ENCODE data around the gene IL2. TPM values are rescaled to one million over a fixed set of nuclear protein-coding genes. Genes with fewer than 3 reads are reported as not detected.

The IL2 gene
- total RNA-seq: not detected

GRCh38 chr4:122456231-122457116 lies at the start of gene IL2:
IL2 (minus strand) TSS chr4:122456725; CDS start chr4:122456440, 285 bp downstream.
- no peak for DNase-seq (ENCODE audit: low spot score in 2 of 2)
- no peak for FAIRE-seq

GRCh38 chr4:122503214-122503613 lies 46.7 kb upstream of the IL2 start:
- DNase-seq (ENCODE audit: low spot score in 2 of 2): no peak
- FAIRE-seq: no peak

GRCh38 chr4:122500852-122501501 lies 44.5 kb upstream of the IL2 start:
- FAIRE-seq (no peak), DNase-seq (ENCODE audit: low spot score in 2 of 2) (no peak)

- no peak for FAIRE-seq
Measured at GRCh38 chr4:122489061-122489460, 32.5 kb upstream of the IL2 start.

GRCh38 chr4:122483481-122483880 lies 27.0 kb upstream of the IL2 start:
- no peak for FAIRE-seq

More at GRCh38 chr4:122489061-122489460, 32.5 kb upstream of the IL2 start:
- DNase-seq (ENCODE audit: low spot score in 2 of 2): no peak

GRCh38 chr4:122481766-122482405 lies 25.4 kb upstream of the IL2 start:
- no peak for FAIRE-seq

More at GRCh38 chr4:122483481-122483880, 27.0 kb upstream of the IL2 start:
- DNase-seq (ENCODE audit: low spot score in 2 of 2): no peak

GRCh38 chr4:122480655-122481487 lies 24.3 kb upstream of the IL2 start:
- DNase-seq (ENCODE audit: low spot score in 2 of 2) (no peak), FAIRE-seq (peak; percentile 8)

More at GRCh38 chr4:122481766-122482405, 25.4 kb upstream of the IL2 start:
- DNase-seq (ENCODE audit: low spot score in 2 of 2): no peak

GRCh38 chr4:122479935-122480416 lies 23.5 kb upstream of the IL2 start:
- DNase-seq (ENCODE audit: low spot score in 2 of 2) (no peak), FAIRE-seq (no peak)

GRCh38 chr4:122476745-122477144 lies 20.2 kb upstream of the IL2 start:
- FAIRE-seq (no peak), DNase-seq (ENCODE audit: low spot score in 2 of 2) (no peak)

GRCh38 chr4:122476126-122476525 lies 19.6 kb upstream of the IL2 start:
- DNase-seq (ENCODE audit: low spot score in 2 of 2): no peak
- FAIRE-seq: no peak

- FAIRE-seq: no peak
- no peak for DNase-seq (ENCODE audit: low spot score in 2 of 2)
Measured at GRCh38 chr4:122475233-122475632, 18.7 kb upstream of the IL2 start.

GRCh38 chr4:122469457-122469856 lies 12.9 kb upstream of the IL2 start:
- FAIRE-seq: no peak
- no peak for DNase-seq (ENCODE audit: low spot score in 2 of 2)

GRCh38 chr4:122458625-122459024 lies 2.1 kb upstream of the IL2 start:
- DNase-seq (ENCODE audit: low spot score in 2 of 2) (no peak), FAIRE-seq (no peak)

- DNase-seq (ENCODE audit: low spot score in 2 of 2): no peak
- no peak for FAIRE-seq
Measured at GRCh38 chr4:122453384-122453995, 3.0 kb downstream of the IL2 start.

GRCh38 chr4:122450847-122451246 lies 5.7 kb downstream of the IL2 start:
- DNase-seq (ENCODE audit: low spot score in 2 of 2) (no peak), FAIRE-seq (no peak)

GRCh38 chr4:122434285-122434684 lies 22.2 kb downstream of the IL2 start:
- DNase-seq (ENCODE audit: low spot score in 2 of 2): no peak
- no peak for FAIRE-seq

- FAIRE-seq: no peak
- DNase-seq (ENCODE audit: low spot score in 2 of 2): no peak
Measured at GRCh38 chr4:122431351-122431750, 25.2 kb downstream of the IL2 start.

GRCh38 chr4:122423246-122423645 lies 33.3 kb downstream of the IL2 start:
- FAIRE-seq (no peak), DNase-seq (ENCODE audit: low spot score in 2 of 2) (no peak)

- FAIRE-seq: no peak
- no peak for DNase-seq (ENCODE audit: low spot score in 2 of 2)
Measured at GRCh38 chr4:122412547-122412946, 44.0 kb downstream of the IL2 start.

GRCh38 chr4:122403861-122404260 lies 52.7 kb downstream of the IL2 start:
- DNase-seq (ENCODE audit: low spot score in 2 of 2) (no peak), FAIRE-seq (no peak)

Measured in frontal cortex (tissue), 4 donors.